IPS-NIHi11 (cell line): ENCODE measurements around the gene PCNT.

Source experiments
- DNase-seq: peaks from one replicate; pipeline ENCODE4 v3.0.0; 2012; ENCODE audit warnings: mixed read lengths, low spot score

PCNT gene

DNA sequence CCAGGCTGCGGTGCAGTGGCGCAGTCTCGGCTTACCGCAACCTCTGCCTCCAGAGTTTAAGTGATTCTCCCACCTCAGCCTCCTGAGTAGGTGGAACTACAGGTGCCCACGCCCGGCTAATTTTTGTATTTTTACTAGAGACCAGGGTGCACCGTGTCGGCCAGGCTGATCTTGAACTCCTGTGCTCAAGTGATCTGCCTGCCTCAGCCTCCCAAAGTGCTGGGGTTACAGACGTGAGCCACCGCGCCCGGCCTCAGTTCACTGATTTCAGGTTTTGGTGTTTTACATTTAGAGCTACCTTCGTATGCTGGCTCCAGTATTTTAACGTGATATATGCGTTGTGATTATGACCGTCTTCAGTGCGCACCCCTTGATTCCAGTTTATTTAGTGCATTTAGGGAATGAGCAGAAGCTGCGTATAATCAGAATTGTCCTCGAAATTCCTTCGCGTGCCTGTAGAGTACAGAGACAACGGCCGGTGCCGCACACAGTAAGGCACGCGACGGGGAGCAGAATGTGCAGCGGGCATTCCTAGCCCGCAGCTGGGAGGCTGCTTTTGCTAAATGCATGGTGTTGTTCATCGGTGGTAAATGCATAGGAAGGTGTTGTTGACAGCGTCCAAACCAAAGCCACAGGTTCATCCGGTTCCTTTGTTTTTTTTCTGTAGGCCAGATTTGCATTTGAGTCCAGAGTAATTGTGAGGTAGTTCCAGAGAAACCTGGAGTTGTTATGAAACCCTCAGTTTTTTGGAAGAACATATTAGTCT, 85.9 kb downstream of the PCNT start:
- DNase-seq, result peak; percentile 28

- DNase-seq, result no peak
These were observed 86.6 kb downstream of the PCNT start for GRCh38 chr21:46410516-46410915.

DNA sequence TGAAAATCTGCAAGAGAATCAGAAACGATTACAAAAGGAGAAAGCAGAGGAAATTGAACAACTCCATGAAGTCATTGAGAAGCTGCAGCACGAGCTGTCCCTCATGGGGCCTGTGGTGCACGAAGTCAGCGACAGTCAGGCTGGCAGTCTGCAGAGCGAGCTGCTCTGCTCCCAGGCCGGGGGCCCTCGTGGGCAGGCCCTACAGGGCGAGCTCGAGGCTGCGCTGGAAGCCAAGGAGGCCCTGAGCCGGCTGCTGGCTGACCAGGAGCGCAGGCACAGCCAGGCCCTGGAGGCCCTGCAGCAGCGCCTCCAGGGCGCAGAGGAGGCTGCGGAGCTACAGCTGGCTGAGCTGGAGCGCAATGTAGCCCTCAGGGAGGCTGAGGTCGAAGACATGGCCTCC, 87.3 kb downstream of the PCNT start:
- DNase-seq, result peak; percentile 34

- peak; percentile 22 for DNase-seq
These were observed 87.7 kb downstream of the PCNT start for GRCh38 chr21:46411691-46412090.

DNA sequence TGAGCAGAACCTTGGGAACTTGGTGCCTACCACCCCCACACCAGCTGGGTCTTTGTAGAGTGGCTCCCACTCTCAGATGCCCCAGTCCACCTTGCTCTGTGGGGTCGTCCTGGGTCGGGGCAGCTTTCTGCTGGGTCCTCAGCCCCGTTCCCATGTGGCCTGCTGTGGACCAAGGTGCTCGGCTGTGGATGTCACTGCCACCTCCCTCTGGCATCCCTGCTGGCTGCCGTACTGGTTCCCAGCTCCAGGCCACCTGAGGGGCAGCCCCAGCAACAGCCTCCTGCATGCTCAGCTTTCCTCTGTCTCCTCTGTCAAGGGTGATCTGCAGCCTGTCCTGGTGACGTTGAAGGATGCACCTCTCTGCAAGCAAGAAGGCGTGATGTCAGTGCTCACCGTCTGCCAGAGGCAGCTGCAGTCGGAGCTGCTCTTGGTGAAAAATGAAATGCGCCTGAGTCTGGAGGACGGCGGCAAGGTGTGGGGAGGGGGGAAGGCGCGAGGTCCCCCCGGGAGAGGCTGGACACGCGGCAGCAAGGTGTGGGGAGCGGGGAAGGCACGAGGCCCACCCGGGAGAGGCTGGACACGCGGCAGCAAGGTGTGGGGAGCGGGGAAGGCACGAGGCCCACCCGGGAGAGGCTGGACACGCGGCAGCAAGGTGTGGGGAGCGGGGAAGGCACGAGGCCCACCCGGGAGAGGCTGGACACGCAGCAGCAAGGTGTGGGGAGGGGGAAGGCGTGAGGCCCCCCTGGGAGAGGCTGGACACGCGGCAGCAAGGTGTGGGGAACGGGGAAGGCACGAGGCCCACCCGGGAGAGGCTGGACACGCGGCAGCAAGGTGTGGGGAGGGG, 88.8 kb downstream of the PCNT start:
- peak; percentile 6 for DNase-seq

GRCh38 chr21:46413365-46413696, 89.4 kb downstream of the PCNT start:
- DNase-seq, result no peak

GRCh38 chr21:46414965-46415275, 91.0 kb downstream of the PCNT start:
- DNase-seq, result no peak

GRCh38 chr21:46416551-46416950, 92.6 kb downstream of the PCNT start:
- no peak for DNase-seq

DNA sequence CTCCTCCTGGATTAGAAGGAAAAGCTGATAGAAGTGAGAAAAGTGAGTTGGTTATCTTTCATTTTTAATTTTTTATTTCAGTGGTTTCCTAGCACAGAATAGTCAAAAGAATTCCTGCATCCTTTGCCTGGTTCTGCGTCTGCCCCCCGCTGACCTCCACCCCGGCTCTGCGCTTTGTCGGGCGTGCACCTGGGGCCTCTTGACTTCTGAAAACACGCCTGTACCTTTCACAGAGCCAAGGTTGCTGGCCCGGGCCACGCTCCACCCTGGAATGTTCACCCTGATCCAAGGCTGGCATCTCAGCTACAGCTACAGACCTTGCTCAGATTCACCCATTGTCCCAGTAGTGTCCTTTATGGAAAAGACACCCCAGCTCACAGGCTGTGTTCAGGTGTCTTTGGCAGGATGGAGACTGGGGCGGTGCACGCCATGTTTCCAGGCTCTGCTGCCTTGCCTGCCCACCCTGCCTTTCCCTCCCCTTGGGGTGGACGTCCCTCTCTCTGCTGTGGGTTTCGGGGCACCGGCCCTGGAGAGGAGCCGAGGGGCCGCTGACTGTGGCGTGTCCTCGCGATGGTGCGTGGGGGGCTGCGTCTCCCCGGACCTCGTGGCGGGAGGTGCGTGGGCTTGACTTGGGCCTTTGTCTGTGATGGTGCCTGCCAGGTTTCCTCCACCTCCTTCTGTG, 94.5 kb downstream of the PCNT start:
- no peak for DNase-seq

GRCh38 chr21:46420241-46421190, 96.6 kb downstream of the PCNT start:
- no peak for DNase-seq

DNA sequence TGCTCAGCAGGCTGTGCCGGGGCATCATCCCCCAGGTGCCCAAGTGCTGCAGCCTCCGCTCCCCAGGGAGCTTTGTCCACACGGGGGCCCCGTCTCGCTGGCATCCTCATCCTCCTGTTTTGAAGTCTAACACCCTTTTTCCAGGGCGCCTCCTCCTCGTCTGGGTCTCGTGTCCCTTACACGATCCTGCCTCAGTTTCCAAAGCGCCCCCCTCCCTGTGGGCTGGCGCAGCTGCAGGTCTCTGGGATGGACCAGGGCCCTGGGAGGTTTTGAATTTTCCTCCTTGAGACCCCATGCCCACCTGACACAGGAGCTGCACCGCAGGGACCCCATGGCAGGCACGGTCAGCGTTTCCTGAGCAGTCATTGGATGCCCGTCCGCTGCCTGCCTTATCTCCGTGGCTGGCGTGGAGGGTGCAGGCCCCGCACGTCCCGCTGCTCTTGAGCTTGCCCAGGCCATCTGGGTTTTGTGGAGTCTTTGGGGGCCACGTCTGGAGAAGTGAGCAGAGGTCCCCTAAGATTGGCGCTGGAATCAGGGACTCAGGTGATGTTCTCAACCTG, 97.3 kb downstream of the PCNT start:
- no peak for DNase-seq

DNA sequence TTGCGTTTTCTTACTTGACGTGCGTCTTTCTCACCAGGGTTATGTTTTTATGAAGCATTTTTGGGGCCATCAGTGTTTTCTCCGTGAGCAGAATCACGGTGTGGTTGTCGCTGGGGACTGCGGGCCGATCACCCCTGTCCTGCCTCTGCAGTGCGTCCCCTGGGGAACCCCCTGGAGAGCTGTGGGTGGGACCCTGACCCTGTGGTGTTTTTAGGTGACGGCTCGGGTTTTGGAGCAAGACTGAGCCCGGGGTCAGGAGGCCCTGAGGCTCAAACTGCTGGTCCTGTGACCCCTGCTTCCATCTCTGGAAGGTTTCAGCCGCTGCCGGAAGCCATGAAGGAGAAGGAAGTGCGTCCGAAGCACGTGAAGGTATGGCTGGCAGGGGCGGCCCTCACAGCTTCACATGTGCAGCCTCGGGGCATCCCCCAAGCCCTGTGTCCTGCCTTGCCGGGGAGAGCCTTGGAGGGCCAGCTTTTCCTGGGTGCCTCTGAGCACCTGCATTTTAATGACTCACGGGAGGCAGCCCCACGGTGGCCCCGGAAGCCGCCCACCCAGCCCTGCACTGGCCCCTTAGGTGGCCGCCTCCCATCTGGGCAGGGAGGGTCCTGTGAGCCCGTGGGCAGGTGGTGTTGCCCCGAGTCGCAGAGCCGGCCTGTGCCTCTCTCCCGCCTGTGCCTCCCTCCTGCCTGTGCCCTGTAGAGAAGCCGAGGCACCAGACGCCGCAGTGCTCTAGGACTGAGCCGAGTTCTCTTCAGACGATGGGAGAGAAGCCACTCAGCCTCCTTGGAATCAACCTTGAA, 98.0 kb downstream of the PCNT start:
- DNase-seq, result no peak

DNA sequence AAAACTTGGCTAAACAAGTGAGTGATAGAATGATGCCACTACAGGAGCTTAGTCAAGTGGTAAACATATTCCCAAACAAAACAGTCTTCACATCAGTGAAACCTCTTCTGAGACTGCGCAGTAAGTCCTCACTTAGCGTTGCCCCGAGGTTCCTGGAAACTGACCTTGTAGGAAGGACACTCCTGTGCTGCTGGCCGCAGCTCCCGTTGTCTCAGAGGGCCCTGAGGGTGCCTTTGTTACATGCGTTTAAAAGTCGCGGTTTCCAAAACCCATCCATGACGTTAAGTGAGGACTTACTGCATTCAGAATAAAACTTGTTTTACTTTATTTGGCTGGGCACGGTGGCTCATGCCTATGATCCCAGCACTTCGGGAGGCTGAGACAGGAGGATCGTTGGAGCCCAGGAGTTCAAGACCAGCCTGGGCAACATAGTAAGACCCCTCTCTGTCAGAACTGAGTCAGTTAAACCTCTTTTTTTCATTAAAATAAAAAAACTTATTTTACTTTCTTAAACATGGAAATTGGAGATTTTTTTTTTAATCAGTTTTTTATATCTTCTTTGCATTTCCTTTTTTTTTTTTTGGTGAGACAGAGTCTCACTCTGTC, 98.8 kb downstream of the PCNT start:
- no peak for DNase-seq

DNA sequence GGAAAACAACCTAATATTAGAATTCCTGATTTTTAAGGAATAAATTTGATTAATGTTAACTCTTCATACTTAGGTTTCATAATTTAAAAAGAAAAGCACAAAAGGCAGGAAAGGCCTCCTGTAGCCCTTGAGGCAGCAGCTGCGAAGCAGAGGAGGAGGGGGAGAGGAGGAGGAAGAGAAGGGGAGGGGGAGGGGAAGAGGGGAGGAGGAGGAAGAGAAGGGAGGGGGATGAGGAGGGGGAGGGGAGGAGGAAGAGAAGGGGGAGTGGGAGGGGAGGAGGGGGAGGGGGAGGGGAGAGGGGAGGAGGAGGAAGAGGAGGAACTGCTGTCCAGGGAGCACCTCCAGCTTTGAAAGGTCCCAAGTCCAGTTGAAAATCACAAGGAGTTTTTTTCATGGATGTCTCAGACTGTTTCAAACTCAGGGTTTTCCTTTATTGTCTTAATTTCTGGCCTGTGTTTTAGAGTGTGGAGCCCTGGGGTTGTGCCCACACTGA, 99.6 kb downstream of the PCNT start:
- DNase-seq, result no peak

- DNase-seq, result peak; percentile 57
These were observed 100.2 kb downstream of the PCNT start for GRCh38 chr21:46424039-46424591.

- DNase-seq, result no peak
These were observed 100.7 kb downstream of the PCNT start for GRCh38 chr21:46424621-46425020.

- no peak for DNase-seq
These were observed 101.1 kb downstream of the PCNT start for GRCh38 chr21:46425041-46425440.

GRCh38 chr21:46425571-46425970, 101.6 kb downstream of the PCNT start:
- DNase-seq, result no peak

DNA sequence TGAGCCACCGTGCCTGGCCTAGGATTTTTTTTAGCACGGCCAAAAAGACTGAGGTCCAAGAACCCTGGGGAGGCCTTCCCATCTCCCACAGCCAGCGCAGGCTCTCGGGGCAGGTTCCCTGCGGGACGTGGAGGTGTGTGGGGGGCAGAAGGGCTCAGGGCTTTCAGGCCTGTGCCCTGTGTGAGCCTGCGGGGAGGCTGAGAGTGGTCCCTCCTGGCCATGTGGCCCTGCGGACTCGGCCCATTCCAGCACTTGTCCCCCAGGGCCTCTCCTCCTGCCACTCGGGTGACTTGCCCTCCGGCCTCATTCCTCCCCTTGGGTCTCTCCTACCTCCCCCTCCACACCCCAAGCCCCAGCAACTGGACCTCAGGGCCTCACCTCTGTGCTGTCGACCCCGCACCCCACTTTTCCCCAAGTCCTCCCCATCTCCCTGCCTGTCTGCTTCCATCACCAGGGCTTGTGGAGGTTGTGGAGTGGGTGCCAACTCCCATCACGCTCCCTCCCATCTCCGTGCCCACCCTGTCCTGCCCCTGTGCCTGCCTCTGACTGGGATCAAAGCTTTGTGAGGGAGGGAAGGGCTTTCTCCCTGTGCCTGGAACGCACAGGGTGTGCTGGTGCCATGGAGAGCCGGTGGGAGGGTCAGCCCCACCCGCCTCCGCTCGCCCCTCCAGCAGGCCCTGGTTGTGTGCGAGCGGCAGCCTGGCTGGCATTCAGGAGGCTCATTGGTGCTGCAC, 102.5 kb downstream of the PCNT start:
- no peak for DNase-seq
